Spleen (tissue), 11 donors: ENCODE measurements around the gene LTF. TPM values are rescaled to one million over a fixed set of nuclear protein-coding genes. Genes with fewer than 3 reads are reported as not detected.

Experiments
- DNase-seq: peaks from one replicate; pipeline ENCODE4 v3.0.0-alpha.2; 2020
- H3K27ac ChIP-seq, 8 donors: fragments of 200-600 bp; sonication (generic) in 7 of 8; 1 replicate in 4 of 8; 2 replicates in 4 of 8; pipeline versions ENCODE4 v1.5.0 to v1.8.0; 2016 to 2021; ENCODE audit warnings: inconsistent platforms in 4 of 8, mild to moderate bottlenecking in 4 of 8, moderate library complexity in 1 of 8
- H3K27me3 ChIP-seq, 7 donors: fragments of 200-600 bp; sonication (generic) in 6 of 7; replicated peaks in 1 of 7; 1 replicate in 4 of 7; 2 replicates in 3 of 7; pipeline versions ENCODE4 v1.5.0 to v1.8.0; 2016 to 2021; ENCODE audit warnings: inconsistent platforms in 3 of 7, mild to moderate bottlenecking in 1 of 7
- H3K36me3 ChIP-seq, 6 donors: fragments of 200-600 bp; sonication (generic) in 5 of 6; 1 replicate in 4 of 6; 2 replicates in 2 of 6; pipeline versions ENCODE4 v1.5.0 to v1.8.0; 2016 to 2021; ENCODE audit warnings: inconsistent platforms in 2 of 6
- H3K4me1 ChIP-seq, 6 donors: fragments of 200-600 bp; sonication (generic) in 5 of 6; 1 replicate in 3 of 6; 2 replicates in 3 of 6; pipeline versions ENCODE4 v1.5.0 to v1.8.0; 2016 to 2021; ENCODE audit warnings: inconsistent platforms in 3 of 6
- H3K4me3 ChIP-seq, 8 donors: fragments of 200-600 bp; sonication (generic) in 7 of 8; 1 replicate in 4 of 8; 2 replicates in 4 of 8; pipeline versions ENCODE4 v1.5.0 to v1.8.0; 2016 to 2021; ENCODE audit warnings: inconsistent platforms in 4 of 8, mild to moderate bottlenecking in 4 of 8, moderate library complexity in 2 of 8
- H3K9me3 ChIP-seq, 8 donors: fragments of 200-600 bp; sonication (generic) in 7 of 8; 1 replicate in 4 of 8; 2 replicates in 4 of 8; pipeline versions ENCODE4 v1.5.0 to v1.8.0; 2016 to 2021; ENCODE audit warnings: inconsistent platforms in 4 of 8
- CTCF ChIP-seq, 11 experiments: fragments of 200-600 bp in 7 of 11; fragments of 450-650 bp in 4 of 11; sonication (generic) in 4 of 11; IDR thresholded peaks in 8 of 11; conservative IDR thresholded peaks in 3 of 11; 1 replicate in 7 of 11; 2 replicates in 4 of 11; pipeline versions ENCODE4 v1.4.0 to v1.8.0; 2016 to 2021; ENCODE audit warnings: antibody characterized with exemption in 11 of 11, inconsistent platforms in 4 of 11, mild to moderate bottlenecking in 1 of 11
- POLR2A ChIP-seq, 3 donors: fragments of 450-650 bp; IDR thresholded peaks; one replicate each; pipeline ENCODE4 v1.5.1; 2017; ENCODE audit warnings: antibody characterized with exemption in 3 of 3, mild to moderate bottlenecking in 1 of 3
- POLR2AphosphoS5 ChIP-seq, 3 donors: sonication (generic); formaldehyde crosslinking; IDR thresholded peaks; one replicate each; pipeline ENCODE4 v1.5.1; 2017; ENCODE audit warnings: antibody characterized with exemption in 3 of 3
- WGBS, 5 donors: extraction: QIAGEN DNeasy Blood & Tissue Kit in 3 of 5; methylation state at CpG; one replicate each; pipeline versions ENCODE4 v1.1.5 to v1.1.7; 2013 to 2018; 5-methylcytosine and 5-hydroxymethylcytosine counted together
- intact Hi-C: fragments of 100-400 bp; cut with DNase I; formaldehyde crosslinking; loops from one replicate; pipeline ENCODE4 v1.15.0; 2023; ENCODE audit warnings: low total_unique reads
- polyA plus RNA-seq, 3 donors: library from polyadenylated mRNA; stranded (reverse); fragments of 200-250 nt; gene quantifications; one replicate each; pipeline ENCODE4 v1.2.1, GENCODE V29; 2013
- total RNA-seq, 7 donors: library from RNA; depleted of rRNA in 3 of 7; stranded (reverse); fragments of >200 nt in 3 of 7; fragmentation: NEBNext Ultra II Directional in 4 of 7; extraction: Animal tissue kit (Norgen Biotek cat#: 25700) in 4 of 7; gene quantifications; one replicate each; pipeline versions ENCODE4 v1.1.0 to v1.2.1, GENCODE V29; 2016 to 2021
- donor health status: healthy with polysubstance abuse.
- donor health status: DM: no; HTN: no; CAD: no; lungs with moderate emphysema.
- donor health status: DM: no; HTN: no; CAD: no.
- donor health status: Bipolar disorder and iron deficiency.
- donor health status: healthy.
- donor health status: DM: no; HTN: no; CAD: no.
- donor health status: DM: yes; HTN: yes; CAD: no.

Gene LTF
- total and polyA plus RNA-seq, 10 donors: 15.2 to 598 (median 56.0) TPM

- DNase-seq: no peak
- intact Hi-C loops: no loop called here
- no peak for TF ChIP-seq POLR2AphosphoS5 (IDR thresholded peaks at IDR 0.05)
- TF ChIP-seq POLR2A (IDR thresholded peaks at IDR 0.05): no peak
- TF ChIP-seq CTCF (IDR thresholded peaks at IDR 0.05 in 8 of 11, conservative IDR thresholded peaks at IDR 0.05 in 3 of 11): no peak
- H3K27me3 ChIP-seq: peaks cover 0 to 5% (median 0%) of the 10 kb centered on the region in 7 donors
- peaks cover 0 to 5% (median 1%) of the 10 kb centered on the region in 6 donors for H3K4me1 ChIP-seq
- no peaks in the 10 kb centered on the region for H3K9me3 ChIP-seq
- peak overlapping the region in 1 of 8 donors; percentile 6 for H3K27ac ChIP-seq
- H3K4me3 ChIP-seq: no peak overlapping the region
- 79 to 92% (median 82%) methylated on average over 7 of the region's 7 CpGs for whole genome bisulfite sequencing, 5 donors
- peaks cover 0 to 99% (median 0%) of the 10 kb centered on the region in 6 donors for H3K36me3 ChIP-seq
Measured at GRCh38 chr3:46454606-46455005, 10.1 kb downstream of the LTF start.

GRCh38 chr3:46454209-46454595 is 10.5 kb downstream of the LTF start:
- DNase-seq: no peak
- TF ChIP-seq CTCF (IDR thresholded peaks at IDR 0.05 in 8 of 11, conservative IDR thresholded peaks at IDR 0.05 in 3 of 11) (no peak), POLR2A (IDR thresholded peaks at IDR 0.05) (no peak), POLR2AphosphoS5 (IDR thresholded peaks at IDR 0.05) (no peak)
- intact Hi-C loops: no loop called here

GRCh38 chr3:46453526-46454208 is 11.0 kb downstream of the LTF start:
- no peak overlapping the region for H3K27ac ChIP-seq
- H3K27me3 ChIP-seq: peaks cover 0 to 5% (median 0%) of the 10 kb centered on the region in 7 donors
- no peaks in the 10 kb centered on the region for H3K9me3 ChIP-seq
- no peak for DNase-seq
- H3K4me3 ChIP-seq: no peak overlapping the region
- intact Hi-C loops: no loop called here
- H3K36me3 ChIP-seq: peaks cover 0 to 99% (median 4%) of the 10 kb centered on the region in 6 donors
- peaks cover 0 to 4% (median 1%) of the 10 kb centered on the region in 6 donors for H3K4me1 ChIP-seq
- TF ChIP-seq POLR2A (IDR thresholded peaks at IDR 0.05): no peak
- TF ChIP-seq POLR2AphosphoS5 (IDR thresholded peaks at IDR 0.05): no peak
- TF ChIP-seq CTCF (IDR thresholded peaks at IDR 0.05 in 8 of 11, conservative IDR thresholded peaks at IDR 0.05 in 3 of 11): no peak
- 69 to 83% (median 70%) methylated on average over 6 to 7 of the region's 7 CpGs for WGBS, 5 donors

More at GRCh38 chr3:46454209-46454595, 10.5 kb downstream of the LTF start:
- H3K27ac ChIP-seq: no peak overlapping the region
- peaks cover 0 to 3% (median under 1%) of the 10 kb centered on the region in 6 donors for H3K4me1 ChIP-seq
- WGBS, 5 donors: 55 to 69% (median 63%) methylated on average over 3 of the region's 3 CpGs
- no peaks in the 10 kb centered on the region for H3K9me3 ChIP-seq
- H3K27me3 ChIP-seq: peaks cover 0 to 5% (median 0%) of the 10 kb centered on the region in 7 donors
- H3K4me3 ChIP-seq: no peak overlapping the region
- H3K36me3 ChIP-seq: peaks cover 0 to 99% (median 0%) of the 10 kb centered on the region in 6 donors

- H3K4me1 ChIP-seq: peaks cover 0 to 14% (median 3%) of the 10 kb centered on the region in 6 donors
- H3K27ac ChIP-seq: no peak overlapping the region
- no peaks in the 10 kb centered on the region for H3K9me3 ChIP-seq
- no peak overlapping the region for H3K4me3 ChIP-seq
- TF ChIP-seq POLR2A (IDR thresholded peaks at IDR 0.05): no peak
- TF ChIP-seq CTCF (IDR thresholded peaks at IDR 0.05 in 8 of 11, conservative IDR thresholded peaks at IDR 0.05 in 3 of 11): peak in 8 of 11 experiments; percentile 14 to 65 (median 52)
- no peak for TF ChIP-seq POLR2AphosphoS5 (IDR thresholded peaks at IDR 0.05)
- 68 to 77% (median 73%) methylated on average over 14 of the region's 14 CpGs for WGBS, 5 donors
- H3K27me3 ChIP-seq: peaks cover 0 to 5% (median 0%) of the 10 kb centered on the region in 7 donors
- DNase-seq: no peak
- H3K36me3 ChIP-seq: peaks cover 0 to 99% (median 7%) of the 10 kb centered on the region in 6 donors
- intact Hi-C loops: no loop called here
Measured at GRCh38 chr3:46449755-46450552, 14.8 kb downstream of the LTF start.
